ENCODE measurements around the gene FOSL2. TPM values are rescaled to one million over a fixed set of nuclear protein-coding genes. Genes with fewer than 3 reads are reported as not detected.

Gene FOSL2
- total and polyA plus RNA-seq, 4 donors = 4.5 to 14.2 (median 10.7) TPM

GRCh38 chr2:28444956-28445355 is 52.3 kb downstream of the FOSL2 start:
- no peak for DNase-seq (ENCODE audit: low read depth in 4 of 6, low spot score in 6 of 6)
- H3K4me1 ChIP-seq (ENCODE audit: control insufficient read depth, insufficient read depth, low read length) = no peaks in the 10 kb centered on the region
- H3K27ac ChIP-seq (ENCODE audit: low read depth, low read length) = no peak overlapping the region

GRCh38 chr2:28445448-28446258 is 53.0 kb downstream of the FOSL2 start:
- no peaks in the 10 kb centered on the region for H3K9me3 ChIP-seq (ENCODE audit: control insufficient read depth, insufficient read depth, low read length)
- 90% methylated on average over 1 of the region's 7 CpGs for WGBS (ENCODE audit: insufficient coverage)
- H3K4me3 ChIP-seq (ENCODE audit: low read depth, low read length) = no peak overlapping the region
- H3K27me3 ChIP-seq (ENCODE audit: control insufficient read depth, insufficient read depth, low read length) = no peaks in the 10 kb centered on the region
- H3K27ac ChIP-seq (ENCODE audit: low read depth, low read length) = no peak overlapping the region
- no peaks in the 10 kb centered on the region for H3K36me3 ChIP-seq (ENCODE audit: control insufficient read depth, insufficient read depth, low read length)
- no peak for DNase-seq (ENCODE audit: low read depth in 4 of 6, low spot score in 6 of 6)
- H3K4me1 ChIP-seq (ENCODE audit: control insufficient read depth, insufficient read depth, low read length) = no peaks in the 10 kb centered on the region

More at GRCh38 chr2:28444956-28445355, 52.3 kb downstream of the FOSL2 start:
- Histone ChIP-seq H3K9me3 (ENCODE audit: control insufficient read depth, insufficient read depth, low read length) (no peaks in the 10 kb centered on the region), H3K27me3 (ENCODE audit: control insufficient read depth, insufficient read depth, low read length) (no peaks in the 10 kb centered on the region), H3K36me3 (ENCODE audit: control insufficient read depth, insufficient read depth, low read length) (no peaks in the 10 kb centered on the region), H3K4me3 (ENCODE audit: low read depth, low read length) (no peak overlapping the region)
- 100% methylated on average over 2 of the region's 4 CpGs for WGBS (ENCODE audit: insufficient coverage)

DNA sequence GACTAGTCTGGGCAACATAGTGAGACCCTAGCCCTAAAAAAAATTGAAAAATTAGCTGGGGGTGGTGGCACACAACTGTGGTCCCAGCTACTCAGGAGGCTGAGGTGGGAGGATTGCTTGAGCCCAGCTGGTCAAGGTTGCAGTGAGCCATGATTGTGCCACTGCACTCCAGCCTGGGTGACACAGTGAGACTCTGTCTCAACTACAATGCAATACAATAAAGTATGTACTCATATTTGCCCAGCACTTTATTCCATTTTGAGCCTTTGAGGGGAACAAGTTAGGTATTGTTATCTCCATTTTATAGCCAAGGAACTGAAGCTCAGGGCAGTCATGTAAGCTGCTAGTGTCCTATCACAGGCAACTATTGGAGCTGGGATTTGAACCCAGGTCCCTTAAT is 53.9 kb downstream of the FOSL2 start:
- Histone ChIP-seq H3K27me3 (ENCODE audit: control insufficient read depth, insufficient read depth, low read length) (no peaks in the 10 kb centered on the region), H3K4me1 (ENCODE audit: control insufficient read depth, insufficient read depth, low read length) (no peaks in the 10 kb centered on the region), H3K9me3 (ENCODE audit: control insufficient read depth, insufficient read depth, low read length) (no peaks in the 10 kb centered on the region), H3K36me3 (ENCODE audit: control insufficient read depth, insufficient read depth, low read length) (no peaks in the 10 kb centered on the region), H3K27ac (ENCODE audit: low read depth, low read length) (no peak overlapping the region), H3K4me3 (ENCODE audit: low read depth, low read length) (no peak overlapping the region)
- no peak for DNase-seq (ENCODE audit: low read depth in 4 of 6, low spot score in 6 of 6)

DNA sequence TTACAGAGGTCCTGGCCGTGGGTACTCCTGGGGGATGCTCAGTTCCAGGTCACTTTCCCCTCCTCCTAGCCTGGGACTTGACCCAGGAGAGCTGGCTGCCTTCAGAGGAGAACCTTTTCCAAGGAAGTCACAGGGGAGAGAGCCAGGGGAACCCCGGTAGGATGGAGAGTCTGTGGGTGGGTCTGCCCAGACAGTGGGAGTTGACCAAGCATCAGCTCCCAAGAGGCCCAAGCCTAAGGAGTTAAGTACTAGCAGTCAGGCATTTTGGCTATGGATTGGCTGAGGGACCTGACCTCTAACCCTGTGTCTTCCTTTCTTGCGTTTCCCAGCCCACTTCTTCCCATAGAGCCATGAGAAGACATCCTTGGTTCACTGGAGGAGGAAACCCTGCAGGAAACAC is 54.4 kb downstream of the FOSL2 start:
- WGBS (ENCODE audit: insufficient coverage) = 88% methylated on average over 3 of the region's 3 CpGs
- no peaks in the 10 kb centered on the region for H3K27me3 ChIP-seq (ENCODE audit: control insufficient read depth, insufficient read depth, low read length)
- no peak for DNase-seq (ENCODE audit: low read depth in 4 of 6, low spot score in 6 of 6)
- H3K4me1 ChIP-seq (ENCODE audit: control insufficient read depth, insufficient read depth, low read length) = no peaks in the 10 kb centered on the region
- no peak overlapping the region for H3K27ac ChIP-seq (ENCODE audit: low read depth, low read length)
- H3K9me3 ChIP-seq (ENCODE audit: control insufficient read depth, insufficient read depth, low read length) = no peaks in the 10 kb centered on the region
- no peaks in the 10 kb centered on the region for H3K36me3 ChIP-seq (ENCODE audit: control insufficient read depth, insufficient read depth, low read length)
- H3K4me3 ChIP-seq (ENCODE audit: low read depth, low read length) = no peak overlapping the region

DNA sequence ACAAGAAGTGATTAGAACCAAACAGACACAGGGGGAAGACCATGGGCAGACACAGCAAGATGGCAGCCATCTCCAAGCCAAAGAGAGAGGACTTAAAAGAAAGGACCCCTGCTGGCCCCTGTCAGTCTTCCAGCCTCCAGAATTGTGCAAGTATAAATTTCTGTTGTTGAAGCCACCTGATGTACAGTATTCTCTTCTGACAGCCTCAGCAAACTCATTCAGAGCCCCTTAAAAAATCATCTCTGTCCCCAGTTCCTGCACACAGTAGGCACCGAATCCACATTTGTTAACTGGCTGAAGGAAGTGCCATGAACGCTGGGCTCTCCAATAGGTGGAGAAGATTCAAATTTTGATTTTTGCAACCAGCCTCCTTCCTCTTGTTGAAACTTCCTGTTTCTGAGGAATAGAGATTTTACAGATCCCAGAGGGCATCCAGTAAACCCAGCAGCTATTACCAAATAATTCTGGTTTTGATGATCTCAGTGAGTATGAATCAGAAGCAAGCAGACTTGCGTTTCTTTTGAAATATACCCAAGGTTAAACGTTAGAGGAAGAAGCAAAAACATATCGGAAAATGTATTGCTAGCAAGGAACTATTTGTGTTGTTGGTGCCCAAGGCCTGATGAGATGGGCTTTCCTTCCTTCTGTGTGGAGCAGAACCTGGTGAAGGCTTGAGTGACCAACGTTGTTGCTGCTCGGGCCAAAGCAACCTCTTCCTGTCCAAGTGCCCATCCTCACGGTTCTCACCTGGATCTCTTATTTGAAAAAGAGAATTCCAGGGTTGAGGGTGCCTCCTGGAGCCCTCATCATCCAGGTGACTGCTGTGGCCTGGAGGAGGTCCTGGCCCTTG is 55.5 kb downstream of the FOSL2 start:
- no peaks in the 10 kb centered on the region for H3K9me3 ChIP-seq (ENCODE audit: control insufficient read depth, insufficient read depth, low read length)
- H3K4me3 ChIP-seq (ENCODE audit: low read depth, low read length) = no peak overlapping the region
- H3K27me3 ChIP-seq (ENCODE audit: control insufficient read depth, insufficient read depth, low read length) = no peaks in the 10 kb centered on the region
- 89% methylated on average over 4 of the region's 8 CpGs for WGBS (ENCODE audit: insufficient coverage)
- H3K27ac ChIP-seq (ENCODE audit: low read depth, low read length) = no peak overlapping the region
- H3K36me3 ChIP-seq (ENCODE audit: control insufficient read depth, insufficient read depth, low read length) = no peaks in the 10 kb centered on the region
- H3K4me1 ChIP-seq (ENCODE audit: control insufficient read depth, insufficient read depth, low read length) = no peaks in the 10 kb centered on the region
- DNase-seq (ENCODE audit: low read depth in 4 of 6, low spot score in 6 of 6) = no peak

GRCh38 chr2:28448793-28449100 is 56.1 kb downstream of the FOSL2 start:
- 83% methylated on average over 3 of the region's 3 CpGs for WGBS (ENCODE audit: insufficient coverage)
- Histone ChIP-seq H3K9me3 (ENCODE audit: control insufficient read depth, insufficient read depth, low read length) (no peaks in the 10 kb centered on the region), H3K4me3 (ENCODE audit: low read depth, low read length) (no peak overlapping the region), H3K27ac (ENCODE audit: low read depth, low read length) (no peak overlapping the region), H3K36me3 (ENCODE audit: control insufficient read depth, insufficient read depth, low read length) (no peaks in the 10 kb centered on the region), H3K27me3 (ENCODE audit: control insufficient read depth, insufficient read depth, low read length) (no peaks in the 10 kb centered on the region), H3K4me1 (ENCODE audit: control insufficient read depth, insufficient read depth, low read length) (no peaks in the 10 kb centered on the region)
- DNase-seq (ENCODE audit: low read depth in 4 of 6, low spot score in 6 of 6) = no peak

- Histone ChIP-seq H3K4me1 (ENCODE audit: control insufficient read depth, insufficient read depth, low read length) (no peaks in the 10 kb centered on the region), H3K9me3 (ENCODE audit: control insufficient read depth, insufficient read depth, low read length) (no peaks in the 10 kb centered on the region), H3K4me3 (ENCODE audit: low read depth, low read length) (no peak overlapping the region), H3K27ac (ENCODE audit: low read depth, low read length) (no peak overlapping the region), H3K27me3 (ENCODE audit: control insufficient read depth, insufficient read depth, low read length) (no peaks in the 10 kb centered on the region), H3K36me3 (ENCODE audit: control insufficient read depth, insufficient read depth, low read length) (no peaks in the 10 kb centered on the region)
- WGBS (ENCODE audit: insufficient coverage) = 91% methylated on average over 6 of the region's 6 CpGs
- DNase-seq (ENCODE audit: low read depth in 4 of 6, low spot score in 6 of 6) = no peak
These were observed 56.4 kb downstream of the FOSL2 start for GRCh38 chr2:28449126-28449487.

GRCh38 chr2:28449488-28450395 is 57.1 kb downstream of the FOSL2 start:
- H3K36me3 ChIP-seq (ENCODE audit: control insufficient read depth, insufficient read depth, low read length) = no peaks in the 10 kb centered on the region
- no peak overlapping the region for H3K27ac ChIP-seq (ENCODE audit: low read depth, low read length)
- 81% methylated on average over 15 of the region's 17 CpGs for WGBS (ENCODE audit: insufficient coverage)
- no peak for DNase-seq (ENCODE audit: low read depth in 4 of 6, low spot score in 6 of 6)
- no peaks in the 10 kb centered on the region for H3K9me3 ChIP-seq (ENCODE audit: control insufficient read depth, insufficient read depth, low read length)
- no peaks in the 10 kb centered on the region for H3K4me1 ChIP-seq (ENCODE audit: control insufficient read depth, insufficient read depth, low read length)
- no peaks in the 10 kb centered on the region for H3K27me3 ChIP-seq (ENCODE audit: control insufficient read depth, insufficient read depth, low read length)
- H3K4me3 ChIP-seq (ENCODE audit: low read depth, low read length) = no peak overlapping the region

- no peak for DNase-seq (ENCODE audit: low read depth in 4 of 6, low spot score in 6 of 6)
- no peaks in the 10 kb centered on the region for H3K36me3 ChIP-seq (ENCODE audit: control insufficient read depth, insufficient read depth, low read length)
- H3K9me3 ChIP-seq (ENCODE audit: control insufficient read depth, insufficient read depth, low read length) = no peaks in the 10 kb centered on the region
- H3K27me3 ChIP-seq (ENCODE audit: control insufficient read depth, insufficient read depth, low read length) = no peaks in the 10 kb centered on the region
- no peak overlapping the region for H3K4me3 ChIP-seq (ENCODE audit: low read depth, low read length)
- H3K27ac ChIP-seq (ENCODE audit: low read depth, low read length) = no peak overlapping the region
- WGBS (ENCODE audit: insufficient coverage) = 96% methylated on average over 9 of the region's 15 CpGs
- H3K4me1 ChIP-seq (ENCODE audit: control insufficient read depth, insufficient read depth, low read length) = no peaks in the 10 kb centered on the region
These were observed 58.4 kb downstream of the FOSL2 start for GRCh38 chr2:28450901-28451565.
